Right lobe of liver (tissue), 4 donors: ENCODE data around the gene LRRC71.

Source experiments
- CTCF ChIP-seq, 4 donors: fragments of 200-600 bp in 3 of 4; fragments of 450-650 bp in 1 of 4; IDR thresholded peaks; one replicate each; pipeline versions ENCODE4 v1.5.1 to v1.8.0; 2016 to 2022; ENCODE audit warnings: antibody characterized with exemption in 4 of 4, mild to moderate bottlenecking in 2 of 4
- POLR2A ChIP-seq: fragments of 450-650 bp; IDR thresholded peaks from one replicate; pipeline ENCODE4 v1.6.1; 2017; ENCODE audit warnings: antibody characterized with exemption, mild to moderate bottlenecking
- donor health status: DM: no; HTN: no; CAD: no.
- donor health status: DM: no; HTN: no; CAD: no.
- donor health status: DM: no; HTN: yes; CAD: no.

GRCh38 chr1:156898161-156898566 lies 22.3 kb upstream of the LRRC71 start:
- no peak for TF ChIP-seq POLR2A
- TF ChIP-seq CTCF (IDR thresholded peaks at IDR 0.05): no peak
